Natural killer cell (primary cell): ENCODE data around the gene COMMD1. TPM values are rescaled to one million over a fixed set of nuclear protein-coding genes. Genes with fewer than 3 reads are reported as not detected.

Source experiments
- ATAC-seq, 3 donors: fragments of 150-1000 bp in 2 of 3; fragments of 200-7000 bp in 1 of 3; cut with Tn5 transposase; 1 replicate in 1 of 3; 2 replicates in 2 of 3; pipeline ENCODE4 v1.10.0; 2021; ENCODE audit warnings: mild to moderate bottlenecking in 2 of 3, moderate library complexity in 2 of 3
- DNase-seq, 2 donors: peaks; one replicate each; pipeline versions ENCODE4 v3.0.0 to v3.0.0-alpha.2; 2013 to 2021; ENCODE audit warnings: mixed read lengths in 1 of 2
- H3K27ac ChIP-seq: one replicate; pipeline ENCODE4 v1.5.1; 2013; ENCODE audit warnings: mild to moderate bottlenecking, low read length
- H3K27me3 ChIP-seq: one replicate; pipeline ENCODE4 v1.6.1; 2013; ENCODE audit warnings: low read length; ENCODE audit not compliant: control insufficient read depth, insufficient read depth
- H3K36me3 ChIP-seq: one replicate; pipeline ENCODE4 v1.6.1; 2013; ENCODE audit warnings: low read length; ENCODE audit not compliant: control insufficient read depth, insufficient read depth
- H3K4me1 ChIP-seq: one replicate; pipeline ENCODE4 v1.6.1; 2013; ENCODE audit warnings: low read length; ENCODE audit not compliant: control insufficient read depth, insufficient read depth
- H3K4me3 ChIP-seq: one replicate; pipeline ENCODE4 v1.5.1; 2013; ENCODE audit warnings: low read length
- H3K9me3 ChIP-seq: one replicate; pipeline ENCODE4 v1.6.1; 2013; ENCODE audit warnings: low read length; ENCODE audit not compliant: control insufficient read depth, insufficient read depth
- H3K27ac Mint-ChIP-seq, 2 donors: one replicate each; pipeline ENCODE4 v1.8.0; 2022; ENCODE audit warnings: mild to moderate bottlenecking in 2 of 2, mixed read lengths in 2 of 2, moderate library complexity in 1 of 2
- H3K27me3 Mint-ChIP-seq, 2 donors: one replicate each; pipeline ENCODE4 v1.8.0; 2022; ENCODE audit warnings: low read depth in 2 of 2, mixed read lengths in 2 of 2
- H3K36me3 Mint-ChIP-seq: one replicate; pipeline ENCODE4 v1.8.0; 2022; ENCODE audit warnings: mixed read lengths
- H3K4me1 Mint-ChIP-seq, 2 donors: one replicate each; pipeline ENCODE4 v1.8.0; 2022; ENCODE audit warnings: mixed read lengths in 2 of 2
- H3K4me3 Mint-ChIP-seq: one replicate; pipeline ENCODE4 v1.8.0; 2022; ENCODE audit warnings: mild to moderate bottlenecking, moderate library complexity, mixed read lengths
- H3K9me3 Mint-ChIP-seq, 2 donors: one replicate each; pipeline ENCODE4 v1.8.0; 2022; ENCODE audit warnings: mixed read lengths in 2 of 2
- WGBS: methylation state at CpG from one replicate; pipeline ENCODE4 v1.1.7; 2013; ENCODE audit warnings: missing lambda C conversion rate; ENCODE audit not compliant: insufficient coverage; 5-methylcytosine and 5-hydroxymethylcytosine counted together
- intact Hi-C: fragments of 100-400 bp; cut with micrococcal nuclease; formaldehyde crosslinking; loops from one replicate; pipeline ENCODE4 v1.14.2; 2022
- total RNA-seq, 4 donors: library from RNA; stranded (reverse); fragments of 120-200 nt in 1 of 4; gene quantifications; one replicate each; pipeline versions ENCODE4 v1.2.3 to v1.2.4, GENCODE V29; 2013 to 2022
- TF ChIP-seq, protein P1 (sequence below): fragments of 200-600 bp; IDR thresholded peaks from one replicate; pipeline ENCODE4 v1.8.0; 2022; ENCODE audit warnings: antibody characterized with exemption

Gene COMMD1
- total RNA-seq, 3 donors from 2014 or later (not counting 1 experiment from before 2014, with no cell fraction given): 24.3 to 36.7 (median 27.2) TPM

DNA sequence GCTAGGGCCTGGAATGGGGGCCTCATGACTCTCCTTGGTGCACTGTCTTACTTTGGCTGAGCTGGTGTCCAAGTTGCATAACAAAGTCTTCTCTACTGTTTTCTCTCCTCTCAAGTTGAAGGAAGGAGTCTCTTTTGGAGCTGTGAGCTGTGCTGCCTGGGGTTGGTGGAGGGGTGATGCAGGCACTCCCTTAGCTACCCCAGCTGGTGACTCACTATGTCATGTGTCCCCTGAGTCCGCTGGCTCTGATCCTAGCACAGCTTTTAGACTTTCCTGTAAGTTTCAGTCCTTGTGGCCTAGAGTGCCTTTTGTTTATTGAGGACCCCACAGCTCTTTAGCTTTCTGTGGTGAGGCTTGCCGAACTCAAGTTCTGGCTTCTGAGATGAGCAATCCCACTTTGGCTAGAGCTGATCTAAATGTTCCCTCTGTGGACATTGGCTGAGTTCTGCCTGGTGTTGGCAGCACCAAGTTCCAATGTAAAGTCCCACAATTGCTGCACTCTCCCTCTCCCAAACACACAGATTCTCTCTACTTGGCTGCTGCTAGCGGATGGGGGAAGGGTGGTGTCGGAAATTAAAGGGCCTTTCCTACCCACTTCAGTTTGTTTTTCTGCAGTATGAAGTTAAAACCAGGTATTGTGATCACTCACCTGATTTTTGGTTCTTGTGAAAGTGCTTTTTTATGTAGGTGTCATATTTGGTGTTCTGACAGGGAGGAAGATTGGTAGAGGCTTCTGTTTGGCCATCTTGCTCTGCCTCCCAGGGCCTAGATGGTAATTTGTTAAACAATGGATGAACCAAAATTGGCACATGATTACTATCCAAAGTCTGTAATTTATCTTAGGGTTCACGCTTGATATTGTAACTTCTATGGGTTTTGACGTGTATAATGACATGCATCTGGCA, 83.2 kb downstream of the COMMD1 start:
- Histone ChIP-seq H3K4me3 (no peak overlapping the region), H3K27me3 (no peaks in the 10 kb centered on the region), H3K9me3 (no peaks in the 10 kb centered on the region), H3K36me3 (no peaks in the 10 kb centered on the region), H3K27ac (no peak overlapping the region), H3K4me1 (no peaks in the 10 kb centered on the region)
- Mint-ChIP-seq H3K27me3 (no peaks in the 10 kb centered on the region), H3K9me3 (no peaks in the 10 kb centered on the region), H3K27ac (no peak overlapping the region), H3K36me3 (no peaks in the 10 kb centered on the region), H3K4me3 (no peak overlapping the region), H3K4me1 (peaks cover 9 to 14% of the 10 kb centered on the region in 2 donors)
- WGBS: 99% methylated on average over 5 of the region's 6 CpGs
- DNase-seq: no peak
- intact Hi-C loops: no loop called here
- TF ChIP-seq, protein P1, sequence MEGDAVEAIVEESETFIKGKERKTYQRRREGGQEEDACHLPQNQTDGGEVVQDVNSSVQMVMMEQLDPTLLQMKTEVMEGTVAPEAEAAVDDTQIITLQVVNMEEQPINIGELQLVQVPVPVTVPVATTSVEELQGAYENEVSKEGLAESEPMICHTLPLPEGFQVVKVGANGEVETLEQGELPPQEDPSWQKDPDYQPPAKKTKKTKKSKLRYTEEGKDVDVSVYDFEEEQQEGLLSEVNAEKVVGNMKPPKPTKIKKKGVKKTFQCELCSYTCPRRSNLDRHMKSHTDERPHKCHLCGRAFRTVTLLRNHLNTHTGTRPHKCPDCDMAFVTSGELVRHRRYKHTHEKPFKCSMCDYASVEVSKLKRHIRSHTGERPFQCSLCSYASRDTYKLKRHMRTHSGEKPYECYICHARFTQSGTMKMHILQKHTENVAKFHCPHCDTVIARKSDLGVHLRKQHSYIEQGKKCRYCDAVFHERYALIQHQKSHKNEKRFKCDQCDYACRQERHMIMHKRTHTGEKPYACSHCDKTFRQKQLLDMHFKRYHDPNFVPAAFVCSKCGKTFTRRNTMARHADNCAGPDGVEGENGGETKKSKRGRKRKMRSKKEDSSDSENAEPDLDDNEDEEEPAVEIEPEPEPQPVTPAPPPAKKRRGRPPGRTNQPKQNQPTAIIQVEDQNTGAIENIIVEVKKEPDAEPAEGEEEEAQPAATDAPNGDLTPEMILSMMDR: no peak
- ATAC-seq: peak in 1 of 3 donors; percentile 14

- Mint-ChIP-seq H3K36me3 (no peaks in the 10 kb centered on the region), H3K27me3 (no peaks in the 10 kb centered on the region), H3K27ac (no peak overlapping the region), H3K4me1 (peaks cover 0 to 7% of the 10 kb centered on the region in 2 donors), H3K4me3 (no peak overlapping the region), H3K9me3 (no peaks in the 10 kb centered on the region)
- TF ChIP-seq, protein P1: peak; percentile 40
- Histone ChIP-seq H3K9me3 (no peaks in the 10 kb centered on the region), H3K27ac (no peak overlapping the region), H3K4me3 (no peak overlapping the region), H3K4me1 (no peaks in the 10 kb centered on the region), H3K36me3 (no peaks in the 10 kb centered on the region), H3K27me3 (no peaks in the 10 kb centered on the region)
- 79% methylated on average over 3 of the region's 3 CpGs for WGBS
- intact Hi-C loops: loop anchor here (1.0 to 2.0 kb wide), 2 partner anchors 419 to 781 kb away; no protein-coding TSS in a partner anchor
- peak in 1 of 2 donors; percentile 59 for DNase-seq
- ATAC-seq: peak in 2 of 3 donors; percentile 49 to 56
Observed at GRCh38 chr2:61993422-61994024, 88.0 kb downstream of the COMMD1 start.

DNA sequence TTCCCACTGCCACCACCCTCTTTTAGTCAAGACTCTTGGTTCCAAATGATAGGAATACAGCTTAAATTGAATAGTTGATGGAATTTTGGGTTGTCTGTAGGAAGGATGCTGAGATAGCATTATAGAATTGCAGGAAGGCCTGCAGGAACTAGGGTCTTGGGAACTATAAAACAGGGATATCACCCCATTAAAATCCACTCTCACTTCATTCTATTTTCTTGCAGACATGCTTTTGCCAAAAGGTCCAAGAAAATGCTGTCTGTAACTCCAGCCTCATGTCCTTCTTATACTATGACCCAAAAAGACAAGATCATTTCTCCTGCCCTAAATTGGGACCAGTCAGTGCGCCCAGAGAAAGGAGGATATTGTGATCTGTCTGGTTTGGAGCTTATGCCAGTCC, 89.1 kb downstream of the COMMD1 start:
- DNase-seq: no peak
- 100% methylated on average over 1 of the region's 1 CpG for WGBS
- H3K36me3 Mint-ChIP-seq: no peaks in the 10 kb centered on the region

More for the DNA sequence above, 89.1 kb downstream of the COMMD1 start:
- Mint-ChIP-seq H3K4me3 (no peak overlapping the region), H3K4me1 (peaks cover 0 to 6% of the 10 kb centered on the region in 2 donors), H3K9me3 (no peaks in the 10 kb centered on the region), H3K27ac (no peak overlapping the region), H3K27me3 (no peaks in the 10 kb centered on the region)
- intact Hi-C loops: no loop called here
- Histone ChIP-seq H3K4me1 (no peaks in the 10 kb centered on the region), H3K9me3 (no peaks in the 10 kb centered on the region), H3K27me3 (no peaks in the 10 kb centered on the region), H3K36me3 (no peaks in the 10 kb centered on the region), H3K27ac (no peak overlapping the region), H3K4me3 (no peak overlapping the region)
- TF ChIP-seq, protein P1: no peak
- ATAC-seq: no peak
